HEK293 (cell line): Measurements from ENCODE around the gene RBM42.

Source experiments
- BCL11A ChIP-seq: fragments of 450-650 bp; formaldehyde crosslinking; IDR thresholded peaks from 2 replicates; pipeline ENCODE4 v1.5.1; 2016; ENCODE audit warnings: low read depth, missing biosample characterization, missing genetic modification characterization
- GFI1B ChIP-seq: fragments of 450-650 bp; formaldehyde crosslinking; IDR thresholded peaks from 2 replicates; pipeline ENCODE4 v1.5.1; 2016; ENCODE audit warnings: missing biosample characterization, missing genetic modification characterization
- KLF16 ChIP-seq: fragments of 450-650 bp; formaldehyde crosslinking; IDR thresholded peaks from 2 replicates; pipeline ENCODE4 v1.5.1; 2017; ENCODE audit warnings: missing biosample characterization, missing genetic modification characterization
- KLF7 ChIP-seq: fragments of 450-650 bp; formaldehyde crosslinking; IDR thresholded peaks from 2 replicates; pipeline ENCODE4 v1.5.1; 2016; ENCODE audit warnings: missing biosample characterization, missing genetic modification characterization, borderline replicate concordance
- RBAK ChIP-seq: fragments of 450-650 bp; formaldehyde crosslinking; IDR thresholded peaks from 2 replicates; pipeline ENCODE4 v1.5.1; 2016; ENCODE audit warnings: missing biosample characterization, missing genetic modification characterization
- SALL2 ChIP-seq: fragments of 450-650 bp; formaldehyde crosslinking; IDR thresholded peaks from 2 replicates; pipeline ENCODE4 v1.5.0; 2017; ENCODE audit warnings: missing biosample characterization, mild to moderate bottlenecking, missing genetic modification characterization, borderline replicate concordance
- SCRT2 ChIP-seq: fragments of 450-650 bp; formaldehyde crosslinking; IDR thresholded peaks from 2 replicates; pipeline ENCODE4 v1.5.1; 2016; ENCODE audit warnings: missing biosample characterization, missing genetic modification characterization
- SP3 ChIP-seq: fragments of 450-650 bp; formaldehyde crosslinking; IDR thresholded peaks from 2 replicates; pipeline ENCODE4 v1.5.1; 2016; ENCODE audit warnings: missing biosample characterization, missing genetic modification characterization
- SP7 ChIP-seq: fragments of 450-650 bp; formaldehyde crosslinking; IDR thresholded peaks from 2 replicates; pipeline ENCODE4 v1.5.1; 2016; ENCODE audit warnings: missing biosample characterization, missing genetic modification characterization
- ZBTB48 ChIP-seq: fragments of 450-650 bp; formaldehyde crosslinking; IDR thresholded peaks from 2 replicates; pipeline ENCODE4 v1.5.1; 2016; ENCODE audit warnings: missing biosample characterization, missing genetic modification characterization
- ZFP41 ChIP-seq: fragments of 450-650 bp; formaldehyde crosslinking; IDR thresholded peaks from 2 replicates; pipeline ENCODE4 v1.5.1; 2016; ENCODE audit warnings: missing biosample characterization, missing genetic modification characterization, borderline replicate concordance
- ZNF121 ChIP-seq: fragments of 450-650 bp; formaldehyde crosslinking; IDR thresholded peaks from 2 replicates; pipeline ENCODE4 v1.5.1; 2016; ENCODE audit warnings: missing biosample characterization, missing genetic modification characterization
- ZNF133 ChIP-seq: fragments of 450-650 bp; formaldehyde crosslinking; IDR thresholded peaks from 2 replicates; pipeline ENCODE4 v1.5.1; 2016; ENCODE audit warnings: missing biosample characterization, missing genetic modification characterization
- ZNF16 ChIP-seq: fragments of 450-650 bp; formaldehyde crosslinking; IDR thresholded peaks from 2 replicates; pipeline ENCODE4 v1.5.1; 2016; ENCODE audit warnings: low read depth, missing biosample characterization, missing genetic modification characterization
- ZNF2 ChIP-seq: fragments of 450-650 bp; formaldehyde crosslinking; IDR thresholded peaks from 2 replicates; pipeline ENCODE4 v1.5.1; 2016; ENCODE audit warnings: missing biosample characterization, missing genetic modification characterization
- ZNF239 ChIP-seq: fragments of 450-650 bp; formaldehyde crosslinking; IDR thresholded peaks from 2 replicates; pipeline ENCODE4 v1.5.1; 2016; ENCODE audit warnings: missing biosample characterization, missing genetic modification characterization
- ZNF266 ChIP-seq: fragments of 450-650 bp; formaldehyde crosslinking; IDR thresholded peaks from 2 replicates; pipeline ENCODE4 v1.5.1; 2016; ENCODE audit warnings: missing biosample characterization, missing genetic modification characterization, low read depth
- ZNF366 ChIP-seq: fragments of 450-650 bp; formaldehyde crosslinking; conservative IDR thresholded peaks from 2 replicates; pipeline ENCODE4 v1.5.1; 2016; ENCODE audit warnings: missing biosample characterization, missing genetic modification characterization
- ZNF404 ChIP-seq: fragments of 450-650 bp; formaldehyde crosslinking; IDR thresholded peaks from 2 replicates; pipeline ENCODE4 v1.5.1; 2017; ENCODE audit warnings: missing biosample characterization, missing genetic modification characterization
- ZNF473 ChIP-seq: fragments of 450-650 bp; formaldehyde crosslinking; IDR thresholded peaks from 2 replicates; pipeline ENCODE4 v1.5.1; 2017; ENCODE audit warnings: missing biosample characterization, missing genetic modification characterization
- ZNF510 ChIP-seq: fragments of 450-650 bp; formaldehyde crosslinking; IDR thresholded peaks from 2 replicates; pipeline ENCODE4 v1.5.1; 2018; ENCODE audit warnings: mild to moderate bottlenecking, missing genetic modification characterization, missing biosample characterization; ENCODE audit not compliant: insufficient replicate concordance
- ZNF548 ChIP-seq: fragments of 450-650 bp; formaldehyde crosslinking; IDR thresholded peaks from 2 replicates; pipeline ENCODE4 v1.5.1; 2016; ENCODE audit warnings: missing biosample characterization, missing genetic modification characterization
- ZNF558 ChIP-seq: fragments of 450-650 bp; formaldehyde crosslinking; IDR thresholded peaks from 2 replicates; pipeline ENCODE4 v1.5.1; 2016; ENCODE audit warnings: missing biosample characterization, missing genetic modification characterization
- ZNF629 ChIP-seq: fragments of 450-650 bp; formaldehyde crosslinking; IDR thresholded peaks from 2 replicates; pipeline ENCODE4 v1.5.1; 2017; ENCODE audit warnings: missing biosample characterization, missing genetic modification characterization
- ZNF76 ChIP-seq: fragments of 450-650 bp; formaldehyde crosslinking; IDR thresholded peaks from 2 replicates; pipeline ENCODE4; 2016; ENCODE audit warnings: low read depth, missing biosample characterization, missing genetic modification characterization, borderline replicate concordance
- ZNF776 ChIP-seq: fragments of 450-650 bp; formaldehyde crosslinking; IDR thresholded peaks from 2 replicates; pipeline ENCODE4 v1.5.0; 2017; ENCODE audit warnings: missing biosample characterization, missing genetic modification characterization, borderline replicate concordance
- ZSCAN23 ChIP-seq: fragments of 450-650 bp; formaldehyde crosslinking; IDR thresholded peaks from 2 replicates; pipeline ENCODE4 v1.5.1; 2016; ENCODE audit warnings: missing biosample characterization, missing genetic modification characterization
- TF ChIP-seq, protein P1 (sequence below): fragments of 450-650 bp; formaldehyde crosslinking; IDR thresholded peaks from 2 replicates; pipeline ENCODE4 v1.5.1; 2016; ENCODE audit warnings: missing biosample characterization, missing genetic modification characterization
- TF ChIP-seq, protein P2 (sequence below): fragments of 450-650 bp; formaldehyde crosslinking; IDR thresholded peaks from 2 replicates; pipeline ENCODE4 v1.5.1; 2017; ENCODE audit warnings: missing biosample characterization, missing genetic modification characterization
- TF ChIP-seq, protein P3 (sequence below): fragments of 450-650 bp; formaldehyde crosslinking; IDR thresholded peaks from 2 replicates; pipeline ENCODE4 v1.5.1; 2016; ENCODE audit warnings: missing biosample characterization, missing genetic modification characterization
- TF ChIP-seq, protein P4 (sequence below): fragments of 450-650 bp; formaldehyde crosslinking; IDR thresholded peaks from 2 replicates; pipeline ENCODE4 v1.5.1; 2016; ENCODE audit warnings: missing biosample characterization, missing genetic modification characterization, low read depth

The RBM42 gene

DNA sequence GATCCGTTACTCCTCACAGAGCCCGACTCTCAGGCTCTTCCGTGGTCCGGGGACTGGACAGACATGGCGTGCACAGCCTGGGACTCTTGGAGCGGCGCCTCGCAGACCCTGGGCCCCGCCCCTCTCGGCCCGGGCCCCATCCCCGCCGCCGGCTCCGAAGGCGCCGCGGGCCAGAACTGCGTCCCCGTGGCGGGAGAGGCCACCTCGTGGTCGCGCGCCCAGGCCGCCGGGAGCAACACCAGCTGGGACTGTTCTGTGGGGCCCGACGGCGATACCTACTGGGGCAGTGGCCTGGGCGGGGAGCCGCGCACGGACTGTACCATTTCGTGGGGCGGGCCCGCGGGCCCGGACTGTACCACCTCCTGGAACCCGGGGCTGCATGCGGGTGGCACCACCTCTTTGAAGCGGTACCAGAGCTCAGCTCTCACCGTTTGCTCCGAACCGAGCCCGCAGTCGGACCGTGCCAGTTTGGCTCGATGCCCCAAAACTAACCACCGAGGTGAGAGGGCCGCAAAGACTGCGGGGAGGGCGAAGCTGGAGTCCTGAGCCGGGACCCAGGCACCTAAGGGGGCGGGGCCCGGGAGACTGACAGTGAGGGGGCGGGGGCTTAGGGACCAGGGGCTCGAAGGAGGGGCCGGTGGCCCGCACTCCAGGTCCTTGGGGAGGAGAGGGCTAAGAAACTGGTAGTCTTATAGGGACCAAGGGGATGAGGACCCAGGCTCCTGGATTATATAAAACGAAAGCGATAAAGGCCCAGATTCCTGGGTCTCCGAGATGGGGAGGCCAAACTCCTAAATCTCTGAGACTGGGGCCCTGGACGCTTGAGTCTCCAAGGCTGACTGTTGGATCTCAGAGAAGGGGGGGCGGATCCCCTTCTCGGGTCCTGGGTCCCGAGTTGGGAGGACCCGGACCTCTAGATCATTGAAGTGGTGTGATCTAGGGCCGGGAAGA, 14.7 kb downstream of the RBM42 start (continued):
- TF ChIP-seq, protein P1, sequence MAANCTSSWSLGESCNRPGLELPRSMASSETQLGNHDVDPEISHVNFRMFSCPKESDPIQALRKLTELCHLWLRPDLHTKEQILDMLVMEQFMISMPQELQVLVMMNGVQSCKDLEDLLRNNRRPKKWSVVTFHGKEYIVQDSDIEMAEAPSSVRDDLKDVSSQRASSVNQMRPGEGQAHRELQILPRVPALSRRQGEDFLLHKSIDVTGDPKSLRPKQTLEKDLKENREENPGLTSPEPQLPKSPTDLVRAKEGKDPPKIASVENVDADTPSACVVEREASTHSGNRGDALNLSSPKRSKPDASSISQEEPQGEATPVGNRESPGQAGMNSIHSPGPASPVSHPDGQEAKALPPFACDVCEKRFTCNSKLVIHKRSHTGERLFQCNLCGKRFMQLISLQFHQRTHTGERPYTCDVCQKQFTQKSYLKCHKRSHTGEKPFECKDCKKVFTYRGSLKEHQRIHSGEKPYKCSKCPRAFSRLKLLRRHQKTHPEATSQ = peak; percentile 99
- TF ChIP-seq ZNF404 (tag by site-specific recombination) (no peak), SP3 (tag by site-specific recombination) (peak; percentile 99), ZNF239 (tag by site-specific recombination) (0 out of 2 replicates have a peak, but pooled peaks have one; percentile 54), RBAK (no peak), ZNF366 (peak; percentile 58), ZNF121 (tag by site-specific recombination) (peak; percentile 76), GFI1B (tag by site-specific recombination) (no peak; the same call in 1 of the 2 replicates), ZNF629 (peak; percentile 90), ZNF776 (tag by site-specific recombination) (no peak), SP7 (tag by site-specific recombination) (peak; percentile 97), ZFP41 (no peak), ZSCAN23 (tag by site-specific recombination) (peak; percentile 95), SALL2 (tag by site-specific recombination) (no peak), ZNF266 (no peak), ZNF16 (tag by site-specific recombination) (no peak), KLF16 (peak; percentile 100), ZNF548 (no peak), ZBTB48 (peak; percentile 96), ZNF2 (tag by site-specific recombination) (peak; percentile 99), ZNF510 (no peak), ZNF473 (tag by site-specific recombination) (no peak), ZNF76 (tag by site-specific recombination) (peak; percentile 93), KLF7 (tag by site-specific recombination) (peak; percentile 99), BCL11A (peak; percentile 87), SCRT2 (tag by site-specific recombination) (peak; percentile 64), ZNF133 (tag by site-specific recombination) (no peak), ZNF558 (tag by site-specific recombination) (0 out of 2 replicates have a peak, but pooled peaks have one; percentile 20)
- TF ChIP-seq, protein P2, sequence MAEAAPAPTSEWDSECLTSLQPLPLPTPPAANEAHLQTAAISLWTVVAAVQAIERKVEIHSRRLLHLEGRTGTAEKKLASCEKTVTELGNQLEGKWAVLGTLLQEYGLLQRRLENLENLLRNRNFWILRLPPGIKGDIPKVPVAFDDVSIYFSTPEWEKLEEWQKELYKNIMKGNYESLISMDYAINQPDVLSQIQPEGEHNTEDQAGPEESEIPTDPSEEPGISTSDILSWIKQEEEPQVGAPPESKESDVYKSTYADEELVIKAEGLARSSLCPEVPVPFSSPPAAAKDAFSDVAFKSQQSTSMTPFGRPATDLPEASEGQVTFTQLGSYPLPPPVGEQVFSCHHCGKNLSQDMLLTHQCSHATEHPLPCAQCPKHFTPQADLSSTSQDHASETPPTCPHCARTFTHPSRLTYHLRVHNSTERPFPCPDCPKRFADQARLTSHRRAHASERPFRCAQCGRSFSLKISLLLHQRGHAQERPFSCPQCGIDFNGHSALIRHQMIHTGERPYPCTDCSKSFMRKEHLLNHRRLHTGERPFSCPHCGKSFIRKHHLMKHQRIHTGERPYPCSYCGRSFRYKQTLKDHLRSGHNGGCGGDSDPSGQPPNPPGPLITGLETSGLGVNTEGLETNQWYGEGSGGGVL (tag by site-specific recombination) = peak; percentile 71
- TF ChIP-seq, protein P3, sequence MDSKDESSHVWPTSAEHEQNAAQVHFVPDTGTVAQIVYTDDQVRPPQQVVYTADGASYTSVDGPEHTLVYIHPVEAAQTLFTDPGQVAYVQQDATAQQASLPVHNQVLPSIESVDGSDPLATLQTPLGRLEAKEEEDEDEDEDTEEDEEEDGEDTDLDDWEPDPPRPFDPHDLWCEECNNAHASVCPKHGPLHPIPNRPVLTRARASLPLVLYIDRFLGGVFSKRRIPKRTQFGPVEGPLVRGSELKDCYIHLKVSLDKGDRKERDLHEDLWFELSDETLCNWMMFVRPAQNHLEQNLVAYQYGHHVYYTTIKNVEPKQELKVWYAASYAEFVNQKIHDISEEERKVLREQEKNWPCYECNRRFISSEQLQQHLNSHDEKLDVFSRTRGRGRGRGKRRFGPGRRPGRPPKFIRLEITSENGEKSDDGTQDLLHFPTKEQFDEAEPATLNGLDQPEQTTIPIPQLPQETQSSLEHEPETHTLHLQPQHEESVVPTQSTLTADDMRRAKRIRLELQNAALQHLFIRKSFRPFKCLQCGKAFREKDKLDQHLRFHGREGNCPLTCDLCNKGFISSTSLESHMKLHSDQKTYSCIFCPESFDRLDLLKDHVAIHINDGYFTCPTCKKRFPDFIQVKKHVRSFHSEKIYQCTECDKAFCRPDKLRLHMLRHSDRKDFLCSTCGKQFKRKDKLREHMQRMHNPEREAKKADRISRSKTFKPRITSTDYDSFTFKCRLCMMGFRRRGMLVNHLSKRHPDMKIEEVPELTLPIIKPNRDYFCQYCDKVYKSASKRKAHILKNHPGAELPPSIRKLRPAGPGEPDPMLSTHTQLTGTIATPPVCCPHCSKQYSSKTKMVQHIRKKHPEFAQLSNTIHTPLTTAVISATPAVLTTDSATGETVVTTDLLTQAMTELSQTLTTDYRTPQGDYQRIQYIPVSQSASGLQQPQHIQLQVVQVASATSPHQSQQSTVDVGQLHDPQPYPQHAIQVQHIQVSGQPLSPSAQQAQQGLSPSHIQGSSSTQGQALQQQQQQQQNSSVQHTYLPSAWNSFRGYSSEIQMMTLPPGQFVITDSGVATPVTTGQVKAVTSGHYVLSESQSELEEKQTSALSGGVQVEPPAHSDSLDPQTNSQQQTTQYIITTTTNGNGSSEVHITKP (tag by site-specific recombination) = peak; percentile 100
- TF ChIP-seq, protein P4, sequence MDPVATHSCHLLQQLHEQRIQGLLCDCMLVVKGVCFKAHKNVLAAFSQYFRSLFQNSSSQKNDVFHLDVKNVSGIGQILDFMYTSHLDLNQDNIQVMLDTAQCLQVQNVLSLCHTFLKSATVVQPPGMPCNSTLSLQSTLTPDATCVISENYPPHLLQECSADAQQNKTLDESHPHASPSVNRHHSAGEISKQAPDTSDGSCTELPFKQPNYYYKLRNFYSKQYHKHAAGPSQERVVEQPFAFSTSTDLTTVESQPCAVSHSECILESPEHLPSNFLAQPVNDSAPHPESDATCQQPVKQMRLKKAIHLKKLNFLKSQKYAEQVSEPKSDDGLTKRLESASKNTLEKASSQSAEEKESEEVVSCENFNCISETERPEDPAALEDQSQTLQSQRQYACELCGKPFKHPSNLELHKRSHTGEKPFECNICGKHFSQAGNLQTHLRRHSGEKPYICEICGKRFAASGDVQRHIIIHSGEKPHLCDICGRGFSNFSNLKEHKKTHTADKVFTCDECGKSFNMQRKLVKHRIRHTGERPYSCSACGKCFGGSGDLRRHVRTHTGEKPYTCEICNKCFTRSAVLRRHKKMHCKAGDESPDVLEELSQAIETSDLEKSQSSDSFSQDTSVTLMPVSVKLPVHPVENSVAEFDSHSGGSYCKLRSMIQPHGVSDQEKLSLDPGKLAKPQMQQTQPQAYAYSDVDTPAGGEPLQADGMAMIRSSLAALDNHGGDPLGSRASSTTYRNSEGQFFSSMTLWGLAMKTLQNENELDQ = no peak
